AG04449 (cell line): ENCODE results near the gene MAST2.
"Not testable (repeated sequence)": the region's sequence is repeated elsewhere in the genome, so short reads cannot be mapped to it uniquely, and the experiment has no call there.

ENCODE experiments used
- CTCF ChIA-PET: fragments of 350-600 bp; formaldehyde crosslinking; extraction: SDS; loops from one replicate; lab custom pipeline; 2021; ENCODE audit warnings: antibody characterized with exemption; lab: Yijun Ruan, JAX
- POLR2A ChIA-PET: fragments of 400-600, 350-600 bp; formaldehyde crosslinking; extraction: SDS; loops from one replicate; lab custom pipeline; 2020; ENCODE audit warnings: antibody characterized with exemption, inconsistent platforms; lab: Yijun Ruan, JAX
- DNase-seq: peaks from one replicate; pipeline ENCODE4 v3.0.0-alpha.2; 2010; ENCODE audit warnings: low read depth, low spot score
- H3K4me3 ChIP-seq: 2 replicates; pipeline ENCODE4 v1.5.1; 2011; ENCODE audit warnings: low read depth, mild to moderate bottlenecking, control low read depth, low read length
- TF ChIP-seq, protein P1 (sequence below): IDR thresholded peaks from one replicate; pipeline ENCODE4 v1.5.1; 2011; ENCODE audit warnings: mild to moderate bottlenecking, moderate library complexity, low read length, control low read depth, inconsistent platforms; ENCODE audit not compliant: insufficient read depth; ENCODE audit errors: missing control alignments

Gene MAST2

DNA sequence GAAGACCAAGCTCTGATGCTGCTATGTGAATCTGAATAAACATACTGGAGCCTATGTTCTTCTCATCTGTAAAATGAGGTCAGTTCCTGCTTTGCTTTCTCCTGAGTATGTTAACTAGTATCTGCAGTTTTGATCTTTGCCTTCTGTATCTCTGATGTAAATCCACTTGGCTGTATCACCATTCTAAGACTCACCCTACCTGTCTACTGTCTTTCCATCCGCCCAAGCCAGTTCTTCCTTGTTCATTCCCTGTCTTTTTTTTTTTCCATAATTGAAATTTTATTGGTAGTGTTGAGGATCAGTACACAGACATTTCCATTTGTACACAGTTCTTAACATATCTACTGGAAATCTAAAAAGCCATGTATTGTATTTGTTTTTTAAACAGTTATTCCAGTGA lies 31.3 kb downstream of the MAST2 start:
- POLR2A ChIA-PET, result no interaction called here
- CTCF ChIA-PET, result no interaction called here

DNA sequence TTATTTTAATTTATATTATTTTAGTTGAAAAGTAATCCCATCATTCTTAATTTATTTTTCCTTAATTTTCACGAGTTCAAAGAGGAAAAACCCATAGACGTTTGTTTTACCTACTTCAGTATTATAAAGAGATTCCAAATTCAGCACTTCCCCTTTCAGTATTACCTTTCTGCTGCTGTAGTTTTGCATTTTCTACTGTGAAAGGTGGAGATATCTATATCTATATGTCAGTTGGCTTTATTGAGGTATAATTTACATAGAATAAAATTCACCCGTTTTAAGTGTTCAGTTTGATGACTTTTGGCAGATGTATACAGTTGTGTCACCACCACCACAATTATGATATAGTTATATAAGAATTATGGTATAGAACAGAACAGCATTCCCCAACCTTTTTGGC lies 33.0 kb downstream of the MAST2 start:
- no peak overlapping the region for H3K4me3 ChIP-seq
- POLR2A ChIA-PET, result no interaction called here
- CTCF ChIA-PET, result no interaction called here
- no peak for DNase-seq
- TF ChIP-seq, protein P1, sequence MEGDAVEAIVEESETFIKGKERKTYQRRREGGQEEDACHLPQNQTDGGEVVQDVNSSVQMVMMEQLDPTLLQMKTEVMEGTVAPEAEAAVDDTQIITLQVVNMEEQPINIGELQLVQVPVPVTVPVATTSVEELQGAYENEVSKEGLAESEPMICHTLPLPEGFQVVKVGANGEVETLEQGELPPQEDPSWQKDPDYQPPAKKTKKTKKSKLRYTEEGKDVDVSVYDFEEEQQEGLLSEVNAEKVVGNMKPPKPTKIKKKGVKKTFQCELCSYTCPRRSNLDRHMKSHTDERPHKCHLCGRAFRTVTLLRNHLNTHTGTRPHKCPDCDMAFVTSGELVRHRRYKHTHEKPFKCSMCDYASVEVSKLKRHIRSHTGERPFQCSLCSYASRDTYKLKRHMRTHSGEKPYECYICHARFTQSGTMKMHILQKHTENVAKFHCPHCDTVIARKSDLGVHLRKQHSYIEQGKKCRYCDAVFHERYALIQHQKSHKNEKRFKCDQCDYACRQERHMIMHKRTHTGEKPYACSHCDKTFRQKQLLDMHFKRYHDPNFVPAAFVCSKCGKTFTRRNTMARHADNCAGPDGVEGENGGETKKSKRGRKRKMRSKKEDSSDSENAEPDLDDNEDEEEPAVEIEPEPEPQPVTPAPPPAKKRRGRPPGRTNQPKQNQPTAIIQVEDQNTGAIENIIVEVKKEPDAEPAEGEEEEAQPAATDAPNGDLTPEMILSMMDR, result no peak

More for the DNA sequence above, 31.3 kb downstream of the MAST2 start:
- no peak for DNase-seq
- TF ChIP-seq, protein P1, result no peak
- H3K4me3 ChIP-seq, result no peak overlapping the region

DNA sequence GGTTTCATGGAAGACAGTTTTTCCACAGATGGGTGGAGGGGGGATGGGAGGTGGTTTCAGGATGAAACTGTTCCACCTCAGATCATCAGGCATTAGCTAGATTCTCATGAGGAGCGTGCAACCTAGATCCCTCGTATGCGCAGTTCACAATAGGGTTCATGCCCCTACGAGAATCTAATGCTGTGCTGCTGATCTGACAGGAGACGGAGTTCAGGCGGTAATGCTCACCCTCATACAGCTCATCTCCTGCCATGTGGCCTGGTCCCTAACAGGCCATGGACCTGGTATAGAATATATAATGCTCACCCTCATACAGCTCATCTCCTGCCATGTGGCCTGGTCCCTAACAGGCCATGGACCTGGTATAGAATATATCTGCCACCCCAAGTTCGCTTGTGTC lies 33.4 kb downstream of the MAST2 start:
- H3K4me3 ChIP-seq, POLR2A ChIA-PET, DNase-seq: not testable (repeated sequence)
- CTCF ChIA-PET, result interaction anchor here (0.6 kb wide), 1 partner anchor 181 kb away, joined by 3 read pairs; no protein-coding TSS in a partner anchor

DNA sequence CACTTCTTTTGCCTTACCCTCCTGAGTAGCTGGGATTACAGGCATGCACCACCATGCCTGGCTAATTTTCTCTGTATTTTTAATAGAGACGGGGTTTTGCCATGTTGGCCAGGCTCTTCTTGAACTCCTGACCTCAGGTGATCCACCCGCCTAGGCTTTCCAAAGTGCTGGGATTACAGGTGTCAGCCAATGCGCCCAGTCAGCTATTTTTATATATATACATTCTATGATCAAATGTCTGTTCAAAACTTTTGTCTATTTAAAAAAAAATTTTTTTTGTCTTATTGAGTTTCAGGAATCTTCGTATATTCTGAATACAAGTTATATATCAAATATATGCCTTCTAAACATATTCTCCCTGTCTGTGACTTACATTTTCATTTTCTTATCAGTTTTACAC lies 34.9 kb downstream of the MAST2 start:
- POLR2A ChIA-PET, CTCF ChIA-PET, DNase-seq, H3K4me3 ChIP-seq: not testable (repeated sequence)

DNA sequence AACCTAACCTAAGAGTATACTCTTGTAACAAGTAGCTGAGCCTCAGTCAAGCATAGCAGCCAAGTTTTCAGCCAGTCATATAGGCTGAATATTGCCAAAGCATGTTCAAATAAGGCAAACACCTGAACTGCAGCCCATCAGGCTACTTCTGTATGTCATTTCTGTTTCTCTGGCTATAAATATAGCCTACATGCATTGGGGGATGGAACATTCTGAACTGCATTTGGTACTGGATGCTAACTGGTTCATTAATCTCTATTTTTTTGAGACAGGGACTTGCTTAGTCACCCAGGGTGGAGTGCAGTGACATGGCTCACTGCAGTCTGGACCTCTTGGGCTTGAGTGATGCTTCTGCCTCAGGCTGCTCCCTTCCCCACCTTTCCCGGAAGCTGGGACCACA lies 37.3 kb downstream of the MAST2 start:
- CTCF ChIA-PET, result no interaction called here
- TF ChIP-seq, protein P1, result no peak

DNA sequence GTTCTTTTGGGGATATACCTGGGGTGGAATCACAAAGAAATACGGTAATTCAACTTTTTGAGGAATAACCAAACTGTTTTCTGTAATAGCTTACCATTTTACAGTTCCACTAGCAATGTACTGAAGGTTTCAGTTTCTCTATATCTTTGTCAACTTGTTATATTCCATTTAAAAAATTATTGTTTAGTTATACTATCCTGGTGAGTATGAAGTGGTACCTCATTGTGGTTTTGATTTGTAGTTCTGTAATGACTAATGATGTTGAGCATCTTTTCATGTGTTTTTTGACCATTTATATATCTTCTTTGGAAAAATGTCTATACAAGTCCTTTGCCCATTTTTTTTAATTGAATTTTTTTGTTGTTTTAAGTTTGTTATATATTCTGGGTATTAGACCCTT lies 39.4 kb downstream of the MAST2 start:
- no peak overlapping the region for H3K4me3 ChIP-seq
- ChIA-PET CTCF (interaction anchor here (1.4 kb wide), 2 partner anchors 13 kb away, joined by 3 read pairs; no protein-coding TSS in a partner anchor), POLR2A (interaction anchor here (0.6 kb wide), 1 partner anchor 148 kb away, joined by 3 read pairs; no protein-coding TSS in a partner anchor)
- no peak for DNase-seq
- TF ChIP-seq, protein P1, result no peak

More for the DNA sequence above, 37.3 kb downstream of the MAST2 start:
- POLR2A ChIA-PET, result no interaction called here
- no peak overlapping the region for H3K4me3 ChIP-seq
- no peak for DNase-seq

DNA sequence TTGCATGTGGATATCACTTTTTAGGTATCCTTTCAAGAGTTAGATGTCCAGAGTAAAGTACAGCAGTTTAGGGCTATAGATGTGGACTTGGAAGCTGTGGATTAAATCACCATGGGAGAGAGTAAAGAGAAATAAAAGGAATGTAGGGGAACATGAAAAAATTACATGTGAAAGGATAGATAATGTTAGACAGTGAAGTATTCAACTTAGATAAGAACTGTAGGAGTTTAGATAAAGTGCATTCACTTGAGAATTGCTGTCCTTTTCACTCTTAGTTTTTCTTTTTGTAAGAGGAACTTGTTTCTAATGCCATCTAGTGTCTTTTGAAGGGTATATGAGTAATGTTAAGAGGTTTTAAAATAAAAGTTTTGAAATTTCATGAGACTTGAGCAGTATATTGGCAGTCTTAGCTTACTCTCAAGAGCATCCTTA lies 40.1 kb downstream of the MAST2 start:
- TF ChIP-seq, protein P1, result no peak
- ChIA-PET CTCF (interaction anchor here (0.9 to 1.4 kb wide), 9 partner anchors 10 to 259 kb away, joined by 3 to 5 read pairs (median 3); partner anchors contain the start of gene GPBP1L1), POLR2A (interaction anchor here (0.6 kb wide), 1 partner anchor 149 kb away, joined by 3 read pairs; no protein-coding TSS in a partner anchor)
- no peak overlapping the region for H3K4me3 ChIP-seq
- peak; percentile 12 for DNase-seq

DNA sequence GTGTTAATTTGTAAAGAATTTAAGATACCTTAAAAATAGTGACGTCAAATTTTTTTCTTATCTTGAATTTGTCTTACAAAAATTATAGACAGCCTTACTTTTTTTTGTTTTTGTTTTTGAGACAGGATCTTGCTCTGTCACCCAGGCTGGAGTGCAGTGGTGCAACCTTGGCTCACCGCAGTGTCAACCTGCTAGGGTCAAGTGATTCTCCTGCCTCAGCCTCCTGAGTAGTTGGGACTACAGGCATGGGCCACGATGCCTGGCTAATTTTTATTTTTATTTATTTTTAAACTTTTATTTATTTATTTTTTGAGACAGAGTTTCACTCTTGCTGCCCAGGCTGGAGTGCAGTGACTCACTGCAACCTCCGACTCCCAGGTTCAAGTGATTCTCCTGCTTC lies 40.6 kb downstream of the MAST2 start:
- H3K4me3 ChIP-seq, DNase-seq, POLR2A ChIA-PET: not testable (repeated sequence)
- CTCF ChIA-PET, result interaction anchor here (0.9 to 1.4 kb wide), 9 partner anchors 9 to 259 kb away, joined by 3 to 5 read pairs (median 3); partner anchors contain the start of gene GPBP1L1
